HepG2 (cell line): Measurements from ENCODE around the gene OSBPL9. TPM values are rescaled to one million over a fixed set of nuclear protein-coding genes. Genes with fewer than 3 reads are reported as not detected.
A peak's percentile ranks its signal among the peaks of the same experiment; 100 is the strongest.

Experiments
- AGO2 ChIP-seq: fragments of 200-400 bp; formaldehyde crosslinking; optimal IDR thresholded peaks from 2 replicates; pipeline ENCODE3; 2017; ENCODE audit warnings: mild to moderate bottlenecking, low read depth, low read length, moderate library complexity
- DMAP1 ChIP-seq: IDR thresholded peaks from 2 replicates; pipeline ENCODE4 v1.6.1; 2016
- FOSL1 ChIP-seq: sonication (generic); formaldehyde crosslinking; IDR thresholded peaks from 2 replicates; pipeline ENCODE4 v1.9.0; 2021; ENCODE audit warnings: missing genetic modification reagents, borderline replicate concordance
- FOXA3 ChIP-seq: IDR thresholded peaks from 2 replicates; pipeline ENCODE4 v1.6.1; 2016; ENCODE audit warnings: missing genetic modification reagents, missing compliant biosample characterization
- GATA4 ChIP-seq: sonication (generic); IDR thresholded peaks from 2 replicates; pipeline ENCODE4 v1.6.1; 2016; ENCODE audit warnings: antibody characterized with exemption, low read depth, borderline replicate concordance
- HNRNPH1 ChIP-seq: fragments of 200-400 bp; formaldehyde crosslinking; optimal IDR thresholded peaks from 2 replicates; pipeline ENCODE3; 2017; ENCODE audit warnings: mild to moderate bottlenecking, low read depth, low read length
- HOMEZ ChIP-seq: IDR thresholded peaks from 2 replicates; pipeline ENCODE4 v1.6.1; 2016; ENCODE audit warnings: low read depth
- LCORL ChIP-seq, 2 experiments: fragments of 450-650 bp in 1 of 2; sonication (generic) in 1 of 2; formaldehyde crosslinking in 1 of 2; IDR thresholded peaks; 2 replicates each; pipeline versions ENCODE4 v1.5.0 to v1.6.1; 2017 to 2020; ENCODE audit warnings: antibody characterized with exemption in 1 of 2, missing genetic modification reagents in 1 of 2
- NFE2L1 ChIP-seq: sonication (generic); formaldehyde crosslinking; IDR thresholded peaks from 2 replicates; pipeline ENCODE4 v1.4.0; 2020; ENCODE audit warnings: missing genetic modification reagents, mild to moderate bottlenecking, borderline replicate concordance
- PATZ1 ChIP-seq: sonication (generic); formaldehyde crosslinking; IDR thresholded peaks from 2 replicates; pipeline ENCODE4 v1.4.0; 2020; ENCODE audit warnings: missing genetic modification reagents
- POLR2A ChIP-seq, 2 experiments: IDR thresholded peaks; 2 replicates each; pipeline ENCODE4 v1.6.1; 2011; ENCODE audit warnings: low read depth in 2 of 2, low read length in 2 of 2, mild to moderate bottlenecking in 1 of 2, moderate library complexity in 1 of 2; ENCODE audit not compliant: insufficient read depth in 1 of 2
- POLR2G ChIP-seq: fragments of 200-400 bp; formaldehyde crosslinking; IDR thresholded peaks from 2 replicates; pipeline ENCODE4 v1.6.1; 2018; ENCODE audit warnings: mild to moderate bottlenecking, low read depth, low read length, moderate library complexity
- REST ChIP-seq, 2 experiments: IDR thresholded peaks; 2 replicates each; pipeline ENCODE4 v1.6.1; 2011 to 2012; ENCODE audit warnings: low read length in 2 of 2, borderline replicate concordance in 1 of 2, low read depth in 1 of 2, mild to moderate bottlenecking in 1 of 2, moderate library complexity in 1 of 2
- ZBTB39 ChIP-seq: sonication (generic); formaldehyde crosslinking; IDR thresholded peaks from 2 replicates; pipeline ENCODE4 v1.5.0; 2020; ENCODE audit warnings: missing genetic modification reagents
- ZFX ChIP-seq: sonication (generic); formaldehyde crosslinking; IDR thresholded peaks from 2 replicates; pipeline ENCODE4 v1.4.0; 2020; ENCODE audit warnings: mild to moderate bottlenecking, low read depth, missing genetic modification reagents, moderate library complexity
- ZFY ChIP-seq: sonication (generic); formaldehyde crosslinking; IDR thresholded peaks from 2 replicates; pipeline ENCODE4 v1.4.0; 2020; ENCODE audit warnings: missing genetic modification reagents
- ZNF136 ChIP-seq: sonication (generic); formaldehyde crosslinking; IDR thresholded peaks from 2 replicates; pipeline ENCODE4 v1.8.1; 2022; ENCODE audit warnings: low read depth, mild to moderate bottlenecking, moderate library complexity, missing genetic modification reagents
- ZNF30 ChIP-seq: sonication (generic); formaldehyde crosslinking; IDR thresholded peaks from 2 replicates; pipeline ENCODE4 v1.5.0; 2020; ENCODE audit warnings: mild to moderate bottlenecking, missing genetic modification reagents
- ZNF777 ChIP-seq: sonication (generic); formaldehyde crosslinking; IDR thresholded peaks from 2 replicates; pipeline ENCODE4 v1.4.0; 2020; ENCODE audit warnings: missing genetic modification reagents
- polyA plus RNA-seq, 8 experiments: library from polyadenylated mRNA; depleted of rRNA in 3 of 8; stranded (reverse) in 7 of 8; unstranded in 1 of 8; fragments of >200 nt; fragmentation: Illumina TruSeq in 4 of 8; extraction: Trizol in 4 of 8; gene quantifications; 2 replicates each; pipeline versions ENCODE4 v1.2.1 to v1.2.3, GENCODE V29; 2011 to 2016; ENCODE audit warnings: low read depth in 4 of 8, missing spikeins in 1 of 8, mixed read lengths in 1 of 8; ENCODE audit not compliant: insufficient read depth in 1 of 8
- total RNA-seq, 5 experiments: library from RNA; depleted of rRNA; stranded (reverse); fragments of >200 nt; fragmentation: Illumina TruSeq; extraction: Trizol; gene quantifications; 2 replicates each; pipeline ENCODE4 v1.2.3, GENCODE V29; 2016; ENCODE audit warnings: low read depth in 1 of 5

Gene OSBPL9
- total and polyA plus RNA-seq, 2 of the 13 experiments (the other 11 are each of a cell fraction or from before 2014, with no cell fraction given), result 83.6 to 142 TPM

GRCh38 chr1:51729824-51730301 lies 113.0 kb downstream of the OSBPL9 start (continued):
- TF ChIP-seq HOMEZ (CRISPR knock-in tag) (no peak), LCORL (IDR thresholded peaks at IDR 0.05) (no peak), LCORL (CRISPR knock-in tag; IDR thresholded peaks at IDR 0.05) (0 out of 2 replicates have a peak, but pooled peaks have one; percentile 21), POLR2A (IDR thresholded peaks at IDR 0.05; ENCODE audit: insufficient read depth in 1 of 2, low read depth in 2 of 2, low read length in 2 of 2) (peak in 1 of 2 experiments; percentile 63; a peak in 2 of 4 replicates), HNRNPH1 (peak; percentile 40), ZBTB39 (CRISPR knock-in tag) (no peak), NFE2L1 (CRISPR knock-in tag) (no peak), GATA4 (0 out of 2 replicates have a peak, but pooled peaks have one; percentile 11), REST (IDR thresholded peaks at IDR 0.05; ENCODE audit: borderline replicate concordance in 1 of 2, low read depth in 1 of 2, low read length in 2 of 2) (0 out of 4 replicates have a peak, but pooled peaks of 1 of the 2 experiments have one; percentile 18), POLR2G (peak; percentile 74; the same call in 1 of the 2 replicates), PATZ1 (no peak), DMAP1 (CRISPR knock-in tag) (peak; percentile 51; the same call in 1 of the 2 replicates), ZNF136 (CRISPR knock-in tag) (no peak), FOSL1 (CRISPR knock-in tag) (no peak), ZFX (CRISPR knock-in tag) (peak; percentile 71), ZNF30 (CRISPR knock-in tag) (0 out of 2 replicates have a peak, but pooled peaks have one; percentile 24), AGO2 (peak; percentile 82), ZFY (CRISPR knock-in tag) (peak; percentile 79), ZNF777 (0 out of 2 replicates have a peak, but pooled peaks have one; percentile 6), FOXA3 (no peak)
